CD4-positive, alpha-beta T cell treated with Interleukin-6 at 100 ng/mL for 8 hours (primary cell): Measurements from ENCODE around the gene MSL3B.

Experiments
- DNase-seq: peaks from one replicate; pipeline ENCODE4 v3.0.0-alpha.2; 2020; ENCODE audit warnings: mixed read lengths, low spot score

MSL3B gene

DNA sequence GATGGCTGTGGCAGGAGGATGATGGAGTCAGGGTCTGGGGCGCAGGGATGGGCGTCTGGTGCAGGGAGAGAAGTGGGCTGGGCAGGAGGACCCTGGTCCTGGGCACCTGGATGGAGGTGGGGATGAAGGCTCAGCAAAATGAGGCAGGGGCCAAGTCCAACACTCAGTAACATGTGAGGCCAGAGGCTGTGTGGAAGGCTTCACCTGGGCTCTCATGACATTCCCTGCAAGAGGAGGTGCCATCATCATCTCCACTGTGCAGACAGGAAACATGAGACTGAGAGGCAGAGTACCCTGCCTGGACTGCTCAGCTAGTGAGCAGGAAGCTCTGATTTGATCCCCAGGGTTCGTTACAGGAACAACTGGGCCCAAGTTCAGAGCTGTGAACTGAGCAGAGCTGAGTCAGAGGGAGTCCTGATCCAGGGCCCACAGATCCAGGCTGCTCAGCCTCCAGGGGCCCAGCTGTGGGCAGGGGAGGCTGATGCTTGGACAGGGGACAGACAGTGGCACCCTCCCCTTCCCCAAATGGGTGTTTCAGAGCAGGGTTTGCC, 50.8 kb downstream of the MSL3B start:
- no peak for DNase-seq

DNA sequence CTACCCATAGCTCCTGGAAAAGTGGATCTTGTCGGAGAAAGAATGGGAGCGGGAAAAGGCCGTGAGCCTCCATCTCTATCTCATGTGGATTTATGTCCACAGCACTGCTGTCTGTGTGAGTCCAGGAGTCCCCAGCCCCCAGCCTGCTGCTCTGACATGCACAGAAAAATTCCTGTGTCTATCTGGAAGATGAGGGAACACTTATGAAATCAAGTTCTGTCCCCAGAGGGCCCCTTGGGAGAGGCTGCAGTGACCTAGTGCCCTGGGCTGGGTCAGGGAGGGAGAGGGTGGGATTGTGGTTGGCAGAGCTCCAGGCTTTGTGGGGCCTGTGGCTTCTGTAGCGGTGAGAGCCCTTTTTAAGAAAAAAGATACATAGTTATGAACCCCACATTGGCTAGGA, 51.4 kb downstream of the MSL3B start:
- DNase-seq: no peak

DNA sequence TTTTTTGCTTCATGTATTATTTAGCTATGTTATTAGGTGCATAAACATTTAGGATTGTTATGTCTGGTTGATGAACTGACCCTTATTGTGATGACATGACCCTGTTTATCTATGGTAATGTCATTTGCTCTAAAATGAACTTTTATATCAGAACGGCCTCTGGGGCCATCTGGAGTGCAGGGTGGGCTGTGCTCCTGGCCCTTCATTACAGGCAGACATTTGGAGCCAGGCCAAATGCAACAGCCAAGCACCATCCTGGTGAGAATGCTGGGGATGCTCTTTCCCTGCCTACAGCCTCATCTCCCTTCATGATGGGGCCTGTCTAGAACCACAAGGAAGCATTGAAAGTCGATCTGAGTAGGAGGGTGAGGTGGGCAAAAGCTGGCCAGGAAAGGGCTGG, 51.9 kb downstream of the MSL3B start:
- no peak for DNase-seq

DNA sequence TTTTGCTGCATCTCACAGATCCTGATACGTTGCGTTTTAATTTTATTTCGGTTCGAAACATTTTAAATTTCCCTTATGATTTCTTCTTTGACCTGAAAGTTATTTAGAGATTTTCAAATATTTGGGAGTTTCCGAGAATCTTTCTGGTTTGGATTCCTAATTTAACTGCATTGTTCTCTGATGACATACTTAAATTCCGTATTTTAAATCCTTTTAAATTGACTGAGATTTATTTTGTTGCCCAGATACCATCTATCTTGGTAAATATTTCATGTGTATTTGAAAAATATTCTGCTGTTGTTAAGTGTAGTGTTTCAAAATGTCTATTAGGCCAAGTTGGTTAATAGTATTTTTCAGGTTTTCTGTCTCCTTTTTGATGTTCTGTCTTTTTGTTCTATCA, 52.3 kb downstream of the MSL3B start:
- no peak for DNase-seq
